Measurements from ENCODE around the gene FAM151B.

FAM151B gene

DNA sequence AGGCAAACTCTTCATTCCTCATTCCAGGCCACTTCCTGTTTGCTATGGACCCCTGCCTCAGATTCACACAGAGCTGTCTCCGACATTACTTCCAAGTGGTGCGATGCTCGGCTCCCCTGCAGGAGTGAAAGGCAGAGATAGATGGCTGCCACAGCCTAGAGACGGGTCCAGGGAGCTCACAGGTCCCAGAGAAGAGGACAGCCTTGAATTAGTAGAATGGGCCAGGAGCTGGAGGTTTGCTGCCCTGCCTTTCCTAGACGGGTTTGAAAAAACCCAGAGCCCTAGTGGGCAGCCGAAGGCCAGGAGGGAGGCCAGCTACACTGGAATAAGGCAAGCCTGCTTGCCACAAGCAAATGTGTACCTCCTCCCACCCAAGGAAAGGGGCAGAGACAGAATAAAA is 80.4 kb downstream of the FAM151B start:
- DNase-seq (ENCODE audit: low read depth), result no peak
- H3K4me3 ChIP-seq (ENCODE audit: low read depth, low read length), result no peak overlapping the region
- in situ Hi-C loops (cut with HindIII; ENCODE audit: low sequenced_read_pairs), result no loop called here
- TF ChIP-seq, protein P1, sequence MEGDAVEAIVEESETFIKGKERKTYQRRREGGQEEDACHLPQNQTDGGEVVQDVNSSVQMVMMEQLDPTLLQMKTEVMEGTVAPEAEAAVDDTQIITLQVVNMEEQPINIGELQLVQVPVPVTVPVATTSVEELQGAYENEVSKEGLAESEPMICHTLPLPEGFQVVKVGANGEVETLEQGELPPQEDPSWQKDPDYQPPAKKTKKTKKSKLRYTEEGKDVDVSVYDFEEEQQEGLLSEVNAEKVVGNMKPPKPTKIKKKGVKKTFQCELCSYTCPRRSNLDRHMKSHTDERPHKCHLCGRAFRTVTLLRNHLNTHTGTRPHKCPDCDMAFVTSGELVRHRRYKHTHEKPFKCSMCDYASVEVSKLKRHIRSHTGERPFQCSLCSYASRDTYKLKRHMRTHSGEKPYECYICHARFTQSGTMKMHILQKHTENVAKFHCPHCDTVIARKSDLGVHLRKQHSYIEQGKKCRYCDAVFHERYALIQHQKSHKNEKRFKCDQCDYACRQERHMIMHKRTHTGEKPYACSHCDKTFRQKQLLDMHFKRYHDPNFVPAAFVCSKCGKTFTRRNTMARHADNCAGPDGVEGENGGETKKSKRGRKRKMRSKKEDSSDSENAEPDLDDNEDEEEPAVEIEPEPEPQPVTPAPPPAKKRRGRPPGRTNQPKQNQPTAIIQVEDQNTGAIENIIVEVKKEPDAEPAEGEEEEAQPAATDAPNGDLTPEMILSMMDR (IDR thresholded peaks at IDR 0.05; ENCODE audit: low read depth, low read length, missing control alignments), result no peak

DNA sequence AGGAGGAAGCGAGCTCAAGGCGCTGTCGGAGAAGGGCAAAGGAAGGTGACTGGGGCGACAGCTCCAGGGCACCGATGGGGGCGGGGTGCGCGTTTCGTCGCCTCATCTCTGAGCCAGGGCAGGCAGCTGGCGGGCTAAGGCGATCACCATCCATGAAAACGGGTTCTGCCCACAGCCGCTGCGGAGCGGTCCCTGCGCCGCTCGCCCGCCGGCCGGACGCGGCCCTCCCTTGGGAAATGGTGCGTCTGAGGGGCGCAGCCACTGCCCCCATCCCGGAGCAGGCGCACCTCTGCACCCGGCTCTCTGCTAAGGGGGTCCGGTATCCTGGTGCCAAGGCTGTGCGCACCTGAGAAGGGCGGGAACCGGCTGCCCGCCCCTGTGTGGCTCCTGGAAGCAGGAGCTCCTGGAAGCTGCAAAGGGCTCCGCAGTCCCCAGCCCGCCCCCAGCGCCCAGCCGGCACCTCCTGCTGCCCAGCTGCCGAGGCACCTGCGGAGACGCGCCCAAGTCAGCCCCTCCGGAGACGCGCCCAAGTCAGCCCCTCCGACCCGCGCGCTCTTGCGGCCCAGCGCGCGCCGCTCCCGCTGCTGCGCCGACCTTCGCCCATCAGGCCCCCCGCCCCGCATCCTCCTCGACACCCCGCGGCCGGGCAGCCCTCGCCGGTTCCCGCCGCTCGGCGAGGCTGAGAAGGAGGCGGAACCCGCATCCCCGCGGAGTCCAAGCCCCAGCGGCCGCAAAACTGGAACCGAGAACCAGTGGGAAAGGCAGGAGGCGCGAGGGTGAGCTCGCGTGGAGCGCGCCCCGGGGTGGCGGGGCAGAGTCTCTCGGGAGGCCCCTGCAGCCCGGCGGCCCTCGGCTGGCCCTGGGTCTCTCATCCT is 81.4 kb downstream of the FAM151B start:
- peak overlapping the region; percentile 39 for H3K4me3 ChIP-seq (ENCODE audit: low read depth, low read length)
- TF ChIP-seq, protein P1 (IDR thresholded peaks at IDR 0.05; ENCODE audit: low read depth, low read length, missing control alignments), result no peak
- no peak for DNase-seq (ENCODE audit: low read depth)
- in situ Hi-C loops (cut with HindIII; ENCODE audit: low sequenced_read_pairs), result no loop called here

DNA sequence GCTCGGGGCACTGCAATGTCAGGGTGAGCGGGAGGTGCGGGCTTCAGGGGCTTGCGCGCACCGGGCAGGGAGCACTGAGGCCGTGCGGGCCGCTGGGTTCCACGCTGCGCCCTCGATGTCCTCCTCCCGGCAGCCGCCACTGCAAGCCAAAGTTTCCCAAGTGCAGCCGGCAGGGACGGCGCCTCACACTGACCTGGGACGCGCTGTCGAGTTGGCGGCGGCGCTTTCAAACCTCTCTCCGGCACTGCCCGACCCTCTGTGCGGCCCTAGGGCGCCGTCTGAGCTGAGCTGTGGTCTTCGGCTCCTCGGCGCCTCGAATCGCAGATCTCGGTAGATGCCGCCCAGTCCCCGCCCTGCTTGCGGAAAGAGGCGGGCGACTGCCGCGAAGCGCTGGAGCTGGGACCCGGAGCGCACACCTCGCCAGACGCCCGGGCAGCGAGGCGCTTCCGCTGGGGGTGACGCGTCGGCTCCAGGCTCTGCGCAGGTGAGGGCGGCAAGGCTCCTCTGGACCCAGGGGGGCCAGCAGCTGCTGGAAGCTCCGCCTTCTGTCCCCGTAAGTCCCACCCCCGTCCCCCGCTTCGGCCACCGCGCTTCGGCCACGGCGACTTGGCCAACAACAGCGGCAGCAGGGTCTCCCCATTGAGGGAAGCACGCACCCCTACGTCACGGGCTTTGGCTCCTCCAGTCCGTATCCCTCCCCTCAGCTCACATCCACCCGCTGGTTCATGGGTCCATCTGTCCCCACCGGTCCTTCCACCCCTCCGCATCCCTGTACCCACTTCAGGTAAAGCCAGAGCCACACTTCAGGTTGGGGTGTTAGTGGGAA is 82.3 kb downstream of the FAM151B start, which contains the start of gene ANKRD34B:
Gene ANKRD34B, minus strand, starts transcription at position 320 of the 826 bp plus-strand sequence. CDS start 10,261 bp downstream, outside the sequence.
- H3K4me3 ChIP-seq (ENCODE audit: low read depth, low read length), result peak within 1 kb of the TSS; percentile 39
- in situ Hi-C loops (cut with HindIII; ENCODE audit: low sequenced_read_pairs), result no loop called here
- DNase-seq (ENCODE audit: low read depth), result no peak
- TF ChIP-seq, protein P1 (IDR thresholded peaks at IDR 0.05; ENCODE audit: low read depth, low read length, missing control alignments), result no peak

DNA sequence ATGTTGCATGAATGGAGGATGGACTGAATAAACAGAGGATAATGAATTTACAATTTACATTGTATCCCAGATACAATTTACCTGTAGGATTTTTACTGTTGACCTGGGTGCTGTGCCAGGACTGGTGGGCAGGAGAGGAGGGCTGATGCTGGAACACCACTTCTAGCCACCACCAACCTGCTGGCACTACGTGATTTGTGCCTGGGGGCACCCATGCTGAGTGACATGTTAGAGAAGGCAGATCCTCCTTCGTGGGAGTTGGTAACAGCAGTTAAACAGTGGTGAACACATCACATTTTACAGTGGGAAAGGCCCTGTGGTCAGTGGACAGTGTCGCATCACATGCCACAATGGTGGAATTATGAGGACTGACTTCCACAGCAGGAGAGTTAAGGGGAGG is 85.2 kb downstream of the FAM151B start:
- DNase-seq (ENCODE audit: low read depth), result no peak
- TF ChIP-seq, protein P1 (IDR thresholded peaks at IDR 0.05; ENCODE audit: low read depth, low read length, missing control alignments), result no peak
- no peak overlapping the region for H3K4me3 ChIP-seq (ENCODE audit: low read depth, low read length)
- in situ Hi-C loops (cut with HindIII; ENCODE audit: low sequenced_read_pairs), result no loop called here

DNA sequence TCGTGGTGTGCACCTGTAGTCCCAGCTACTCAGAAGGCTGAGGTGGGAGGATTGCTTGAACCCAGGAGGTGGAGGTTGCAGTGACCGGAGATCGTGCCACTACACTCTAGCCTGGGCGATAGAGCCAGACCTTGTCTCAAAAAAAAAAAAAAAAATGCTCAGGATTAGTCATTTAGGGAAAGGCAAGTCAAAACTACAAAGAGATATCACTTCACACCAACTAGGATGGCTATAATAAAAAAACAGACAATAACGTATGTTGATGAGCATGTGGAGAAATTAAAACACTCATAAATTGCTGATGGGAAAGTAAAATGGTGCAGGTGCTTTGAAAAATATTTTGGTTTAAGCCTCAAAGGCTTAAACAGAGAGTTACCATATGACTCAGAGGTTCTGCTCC is 88.5 kb downstream of the FAM151B start:
- H3K4me3 ChIP-seq (ENCODE audit: low read depth, low read length), result no peak overlapping the region
- TF ChIP-seq, protein P1 (IDR thresholded peaks at IDR 0.05; ENCODE audit: low read depth, low read length, missing control alignments), result no peak
- in situ Hi-C loops (cut with HindIII; ENCODE audit: low sequenced_read_pairs), result no loop called here
- no peak for DNase-seq (ENCODE audit: low read depth)

- in situ Hi-C loops (cut with HindIII; ENCODE audit: low sequenced_read_pairs), result no loop called here
- H3K4me3 ChIP-seq (ENCODE audit: low read depth, low read length), result no peak overlapping the region
- TF ChIP-seq, protein P1 (IDR thresholded peaks at IDR 0.05; ENCODE audit: low read depth, low read length, missing control alignments), result no peak
- no peak for DNase-seq (ENCODE audit: low read depth)
Measured at GRCh38 chr5:80577707-80578106, 89.8 kb downstream of the FAM151B start.

Measured in astrocyte of the cerebellum (primary cell).